NOMO-1 treated with DMSO at 0.1 percent for 48 hours (cell line): Measurements from ENCODE around the gene UPB1.

Experiments
- DNase-seq: peaks from one replicate; lab custom pipeline; 2025; ENCODE audit not compliant: unreplicated experiment; lab: John Stamatoyannopoulos, UW

The UPB1 gene

GRCh38 chr22:24503137-24503842 is 8.2 kb downstream of the UPB1 start:
- peak; percentile 93 for DNase-seq

- DNase-seq: no peak
Measured at GRCh38 chr22:24503843-24504338, 8.8 kb downstream of the UPB1 start.

- no peak for DNase-seq
Measured at GRCh38 chr22:24504540-24504939, 9.4 kb downstream of the UPB1 start.

- DNase-seq: no peak
Measured at GRCh38 chr22:24504956-24505736, 10.0 kb downstream of the UPB1 start.

GRCh38 chr22:24506802-24507438 is 11.8 kb downstream of the UPB1 start:
- DNase-seq: peak; percentile 73

- DNase-seq: no peak
Measured at GRCh38 chr22:24507716-24508115, 12.6 kb downstream of the UPB1 start.

- peak; percentile 97 for DNase-seq
Measured at GRCh38 chr22:24510637-24511625, 15.8 kb downstream of the UPB1 start.

- DNase-seq: peak; percentile 63
Measured at GRCh38 chr22:24512043-24512442, 16.9 kb downstream of the UPB1 start.

- no peak for DNase-seq
Measured at GRCh38 chr22:24513378-24514240, 18.5 kb downstream of the UPB1 start.

GRCh38 chr22:24514241-24515026 is 19.3 kb downstream of the UPB1 start:
- DNase-seq: no peak

- DNase-seq: no peak
Measured at GRCh38 chr22:24515027-24515338, 19.9 kb downstream of the UPB1 start.

- DNase-seq: no peak
Measured at GRCh38 chr22:24516301-24516737, 21.2 kb downstream of the UPB1 start.

GRCh38 chr22:24517446-24517845 is 22.3 kb downstream of the UPB1 start:
- DNase-seq: no peak

GRCh38 chr22:24518228-24518627 is 23.1 kb downstream of the UPB1 start:
- DNase-seq: no peak

GRCh38 chr22:24518771-24519485 is 23.8 kb downstream of the UPB1 start:
- no peak for DNase-seq

GRCh38 chr22:24519496-24519895 is 24.4 kb downstream of the UPB1 start:
- no peak for DNase-seq

- peak; percentile 68 for DNase-seq
Measured at GRCh38 chr22:24521791-24522245, 26.7 kb downstream of the UPB1 start.

- no peak for DNase-seq
Measured at GRCh38 chr22:24523873-24524272, 28.7 kb downstream of the UPB1 start.
